Measurements from ENCODE around the gene FBH1. TPM values are rescaled to one million over a fixed set of nuclear protein-coding genes. Genes with fewer than 3 reads are reported as not detected.

FBH1 gene
- total and polyA plus RNA-seq, 7 experiments from 2014 or later, result 59.9 to 105 (median 78.6) TPM

- Histone ChIP-seq H3K27me3 (ENCODE audit: control insufficient read depth in 2 of 2, insufficient read depth in 2 of 2, low read length in 2 of 2) (no peaks in the 10 kb centered on the region), H3K9me3 (ENCODE audit: control insufficient read depth in 2 of 3, low read length in 3 of 3) (no peaks in the 10 kb centered on the region), H3K27ac (ENCODE audit: low read depth, low read length) (peak overlapping the region; percentile 74), H3K4me1 (ENCODE audit: control insufficient read depth in 2 of 2, insufficient read depth in 2 of 2, low read length in 2 of 2) (peaks cover 0 to 6% of the 10 kb centered on the region in 2 donors), H3K36me3 (ENCODE audit: control insufficient read depth in 2 of 3, insufficient read depth in 3 of 3, low read length in 3 of 3) (peaks cover 0 to 4% (median 0%) of the 10 kb centered on the region in 3 experiments), H3K4me3 (ENCODE audit: low read length) (peak overlapping the region; percentile 97)
- ChIA-PET CTCF (interaction anchor here (1.0 to 1.6 kb wide), 3 partner anchors 37 to 534 kb away, joined by 3 to 4 read pairs (median 3); no protein-coding TSS in a partner anchor), POLR2A (interaction anchor here (0.6 to 0.9 kb wide), 2 partner anchors 8 to 1995 kb away, joined by 3 to 4 read pairs; no protein-coding TSS in a partner anchor)
- peaks cover 15 to 41% (median 21%) of the 10 kb centered on the region in 7 donors for H3K4me1 Mint-ChIP-seq
- DNase-seq (peak in 7 of 9 donors; percentile 21 to 43 (median 30)), ATAC-seq (peak; percentile 17)
- H3K9me3 Mint-ChIP-seq, result no peaks in the 10 kb centered on the region
- intact Hi-C loops (cut with micrococcal nuclease), result loop anchor here (1.0 to 10.0 kb wide), 17 partner anchors 36 to 1152 kb away; partner anchors contain the start of genes GDI2 (in 2 of the 2), PFKFB3 (in 2 of the 2), AKR1E2 (in 1 of the 2) and ANKRD16 (in 1 of the 2)
- H3K4me3 Mint-ChIP-seq, result peak overlapping the region; percentile 89 to 98 (median 94)
- H3K27ac Mint-ChIP-seq, result peak overlapping the region; percentile 82 to 97 (median 88)
- peaks cover 0 to 12% (median 0%) of the 10 kb centered on the region in 5 donors for H3K36me3 Mint-ChIP-seq
- H3K27me3 Mint-ChIP-seq, result peaks cover 0 to 21% (median 0%) of the 10 kb centered on the region in 5 donors
Observed at GRCh38 chr10:5976512-5977470, 86.7 kb downstream of the FBH1 start.

- H3K27me3 Mint-ChIP-seq, result peaks cover 0 to 21% (median 0%) of the 10 kb centered on the region in 5 donors
- peaks cover 0 to 6% of the 10 kb centered on the region in 2 donors for H3K4me1 ChIP-seq (ENCODE audit: control insufficient read depth in 2 of 2, insufficient read depth in 2 of 2, low read length in 2 of 2)
- H3K9me3 ChIP-seq (ENCODE audit: control insufficient read depth in 2 of 3, low read length in 3 of 3), result no peaks in the 10 kb centered on the region
- POLR2A ChIA-PET, result interaction anchor here (0.8 kb wide), 1 partner anchor 94 kb away, joined by 3 read pairs; no protein-coding TSS in a partner anchor
- H3K36me3 Mint-ChIP-seq, result peaks cover 0 to 12% (median 0%) of the 10 kb centered on the region in 5 donors
- no peaks in the 10 kb centered on the region for H3K9me3 Mint-ChIP-seq
- peaks cover 0 to 4% (median 0%) of the 10 kb centered on the region in 3 experiments for H3K36me3 ChIP-seq (ENCODE audit: control insufficient read depth in 2 of 3, insufficient read depth in 3 of 3, low read length in 3 of 3)
- peak within 1 kb of the TSS; percentile 97 for H3K4me3 ChIP-seq (ENCODE audit: low read length)
- CTCF ChIA-PET, result interaction anchor here (1.2 to 1.6 kb wide), 3 partner anchors 36 to 201 kb away, joined by 3 to 4 read pairs (median 3); no protein-coding TSS in a partner anchor
- peak; percentile 60 to 89 (median 71) for DNase-seq
- peak within 1 kb of the TSS; percentile 85 to 97 (median 89) for H3K27ac Mint-ChIP-seq
- H3K4me1 Mint-ChIP-seq, result peaks cover 12 to 36% (median 21%) of the 10 kb centered on the region in 7 donors
- intact Hi-C loops (cut with micrococcal nuclease), result loop anchor here (1.0 to 10.0 kb wide), 15 partner anchors 35 to 1153 kb away; partner anchors contain the start of genes GDI2 (in 2 of the 2), PFKFB3 (in 2 of the 2), AKR1E2 (in 1 of the 2) and ANKRD16 (in 1 of the 2)
- H3K27ac ChIP-seq (ENCODE audit: low read depth, low read length), result peak within 1 kb of the TSS; percentile 74
- peak; percentile 84 for ATAC-seq
- no peaks in the 10 kb centered on the region for H3K27me3 ChIP-seq (ENCODE audit: control insufficient read depth in 2 of 2, insufficient read depth in 2 of 2, low read length in 2 of 2)
- H3K4me3 Mint-ChIP-seq, result peak within 1 kb of the TSS; percentile 89 to 98 (median 96)
Observed at GRCh38 chr10:5977471-5978229, 87.6 kb downstream of the FBH1 start, which contains the start of gene IL15RA. TSS of gene IL15RA (minus strand) at chr10:5977543. CDS start at chr10:5977492, 51 bp downstream.

- H3K27me3 ChIP-seq (ENCODE audit: control insufficient read depth in 2 of 2, insufficient read depth in 2 of 2, low read length in 2 of 2), result no peaks in the 10 kb centered on the region
- H3K27ac Mint-ChIP-seq, result peak overlapping the region; percentile 65 to 93 (median 87)
- peak overlapping the region; percentile 74 for H3K27ac ChIP-seq (ENCODE audit: low read depth, low read length)
- POLR2A ChIA-PET, result interaction anchor here (0.8 kb wide), 1 partner anchor 94 kb away, joined by 3 read pairs; no protein-coding TSS in a partner anchor
- peaks cover 0 to 21% (median 0%) of the 10 kb centered on the region in 5 donors for H3K27me3 Mint-ChIP-seq
- ATAC-seq, result no peak
- no peaks in the 10 kb centered on the region for H3K9me3 Mint-ChIP-seq
- H3K4me1 Mint-ChIP-seq, result peaks cover 12 to 33% (median 21%) of the 10 kb centered on the region in 7 donors
- H3K4me3 ChIP-seq (ENCODE audit: low read length), result peak overlapping the region; percentile 97
- peak overlapping the region; percentile 86 to 97 (median 95) for H3K4me3 Mint-ChIP-seq
- DNase-seq, result no peak
- H3K4me1 ChIP-seq (ENCODE audit: control insufficient read depth in 2 of 2, insufficient read depth in 2 of 2, low read length in 2 of 2), result peaks cover 0 to 6% of the 10 kb centered on the region in 2 donors
- H3K36me3 ChIP-seq (ENCODE audit: control insufficient read depth in 2 of 3, insufficient read depth in 3 of 3, low read length in 3 of 3), result peaks cover 0 to 4% (median 0%) of the 10 kb centered on the region in 3 experiments
- CTCF ChIA-PET, result interaction anchor here (1.2 kb wide), 1 partner anchor 36 kb away, joined by 3 read pairs; no protein-coding TSS in a partner anchor
- intact Hi-C loops (cut with micrococcal nuclease), result loop anchor here (5.0 to 10.0 kb wide), 7 partner anchors 34 to 1153 kb away; partner anchors contain the start of genes GDI2 (in 2 of the 2), AKR1E2 (in 1 of the 2) and PFKFB3 (in 1 of the 2)
- peaks cover 0 to 10% (median 0%) of the 10 kb centered on the region in 5 donors for H3K36me3 Mint-ChIP-seq
- H3K9me3 ChIP-seq (ENCODE audit: control insufficient read depth in 2 of 3, low read length in 3 of 3), result no peaks in the 10 kb centered on the region
Observed at GRCh38 chr10:5978230-5978489, 88.1 kb downstream of the FBH1 start.

- Mint-ChIP-seq H3K36me3 (peaks cover 0 to 2% (median 0%) of the 10 kb centered on the region in 5 donors), H3K4me1 (peaks cover under 1 to 9% (median 5%) of the 10 kb centered on the region in 7 donors), H3K27ac (no peak overlapping the region), H3K4me3 (no peak overlapping the region), H3K9me3 (no peaks in the 10 kb centered on the region), H3K27me3 (peaks cover 0 to 28% (median 3%) of the 10 kb centered on the region in 5 donors)
- no peaks in the 10 kb centered on the region for H3K9me3 ChIP-seq (ENCODE audit: control insufficient read depth in 2 of 3, low read length in 3 of 3)
- no peaks in the 10 kb centered on the region for H3K27me3 ChIP-seq (ENCODE audit: control insufficient read depth in 2 of 2, insufficient read depth in 2 of 2, low read length in 2 of 2)
- ATAC-seq (no peak), DNase-seq (no peak)
- H3K36me3 ChIP-seq (ENCODE audit: control insufficient read depth in 2 of 3, insufficient read depth in 3 of 3, low read length in 3 of 3), result peaks cover 0 to 4% (median 0%) of the 10 kb centered on the region in 3 experiments
- CTCF ChIA-PET, result interaction anchor here (0.6 kb wide), 1 partner anchor 243 kb away, joined by 3 read pairs; no protein-coding TSS in a partner anchor
- no peak overlapping the region for H3K27ac ChIP-seq (ENCODE audit: low read depth, low read length)
- intact Hi-C loops (cut with micrococcal nuclease), result no loop called here
- H3K4me1 ChIP-seq (ENCODE audit: control insufficient read depth in 2 of 2, insufficient read depth in 2 of 2, low read length in 2 of 2), result peaks cover 0 to 6% of the 10 kb centered on the region in 2 donors
- no peak overlapping the region for H3K4me3 ChIP-seq (ENCODE audit: low read length)
- POLR2A ChIA-PET, result no interaction called here
Observed at GRCh38 chr10:5981529-5981928, 91.5 kb downstream of the FBH1 start.

- Histone ChIP-seq H3K4me1 (ENCODE audit: control insufficient read depth in 2 of 2, insufficient read depth in 2 of 2, low read length in 2 of 2) (no peaks in the 10 kb centered on the region), H3K9me3 (ENCODE audit: control insufficient read depth in 2 of 3, low read length in 3 of 3) (no peaks in the 10 kb centered on the region), H3K36me3 (ENCODE audit: control insufficient read depth in 2 of 3, insufficient read depth in 3 of 3, low read length in 3 of 3) (no peaks in the 10 kb centered on the region), H3K27ac (ENCODE audit: low read depth, low read length) (no peak overlapping the region), H3K4me3 (ENCODE audit: low read length) (no peak overlapping the region), H3K27me3 (ENCODE audit: control insufficient read depth in 2 of 2, insufficient read depth in 2 of 2, low read length in 2 of 2) (no peaks in the 10 kb centered on the region)
- H3K9me3 Mint-ChIP-seq, result no peaks in the 10 kb centered on the region
- H3K27me3 Mint-ChIP-seq, result peaks cover 0 to 25% (median 3%) of the 10 kb centered on the region in 5 donors
- intact Hi-C loops (cut with micrococcal nuclease), result no loop called here
- H3K4me3 Mint-ChIP-seq, result no peak overlapping the region
- ChIA-PET CTCF (no interaction called here), POLR2A (no interaction called here)
- DNase-seq, result no peak
- H3K4me1 Mint-ChIP-seq, result peaks cover 0 to 15% (median 0%) of the 10 kb centered on the region in 7 donors
- no peak for ATAC-seq
- peaks cover 0 to 4% (median 0%) of the 10 kb centered on the region in 5 donors for H3K36me3 Mint-ChIP-seq
- no peak overlapping the region for H3K27ac Mint-ChIP-seq
Observed at GRCh38 chr10:5983774-5984173, 93.7 kb downstream of the FBH1 start.
